ENCODE results near the gene RNF213. TPM values are rescaled to one million over a fixed set of nuclear protein-coding genes. Genes with fewer than 3 reads are reported as not detected.

RNF213 gene
- total RNA-seq, 2 donors from 2014 or later = 98.8 to 136 TPM

DNA sequence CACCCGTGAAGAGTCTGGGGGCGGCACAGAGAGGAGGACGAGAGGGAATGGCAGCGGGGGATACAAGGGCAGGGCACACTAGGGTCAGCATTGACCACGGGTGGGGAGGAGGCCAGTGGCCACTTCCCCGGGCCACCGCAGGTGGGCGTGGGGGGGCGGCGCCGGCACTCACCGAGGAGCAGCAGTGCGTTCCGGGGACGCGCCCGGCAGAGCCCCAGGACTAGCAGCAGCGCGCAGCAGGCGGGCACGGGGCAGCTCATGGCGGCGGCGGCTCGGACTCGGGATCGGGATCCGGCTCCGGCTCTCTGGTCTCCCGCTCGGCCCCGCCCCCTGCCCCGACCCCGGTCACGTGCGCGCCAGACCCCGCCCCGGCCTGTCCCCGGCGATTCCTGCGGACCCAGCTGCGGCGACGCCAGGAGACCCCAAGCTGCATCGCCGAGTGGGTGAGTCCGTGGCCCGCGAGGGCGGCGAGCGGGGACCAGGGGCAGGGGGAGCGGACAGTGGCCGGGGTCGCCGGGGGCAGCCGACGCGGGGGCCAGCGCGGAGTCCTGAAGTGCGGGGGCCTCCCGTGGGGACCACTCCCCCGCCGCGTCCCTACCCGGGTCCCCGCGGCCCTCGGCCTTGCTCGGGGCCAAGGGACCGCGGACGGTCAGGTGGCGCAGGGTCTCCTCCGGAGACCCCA lies 40.5 kb upstream of the RNF213 start, which contains the start of the genes SGSH and SLC26A11:
Gene SGSH (minus strand): TSS at position 280 of the 682 bp plus-strand sequence. CDS start 20 bp downstream, at position 260.
Gene SLC26A11 (plus strand): TSS at position 374 of the 682 bp plus-strand sequence. CDS start 1,134 bp downstream, outside the sequence.
- no peaks in the 10 kb centered on the region for H3K27me3 Mint-ChIP-seq (ENCODE audit: insufficient read depth)
- H3K4me1 Mint-ChIP-seq = peaks cover 13% of the 10 kb centered on the region
- peak; percentile 98 for DNase-seq
- WGBS, 2 experiments (ENCODE audit: insufficient coverage in 1 of 2, insufficient read length in 1 of 2) = 0% methylated on average over 5 to 77 of the region's 77 CpGs
- H3K4me3 Mint-ChIP-seq = peak within 1 kb of the TSS; percentile 88
- Histone ChIP-seq H3K36me3 (ENCODE audit: control insufficient read depth, insufficient read depth, low read length) (peaks cover 37% of the 10 kb centered on the region), H3K27ac (ENCODE audit: low read depth, low read length) (no peak within 1 kb of the TSS), H3K27me3 (ENCODE audit: control insufficient read depth, insufficient read depth, low read length, poor library complexity, severe bottlenecking) (no peaks in the 10 kb centered on the region), H3K4me1 (ENCODE audit: control insufficient read depth, insufficient read depth, low read length) (no peaks in the 10 kb centered on the region), H3K9me3 (ENCODE audit: control insufficient read depth, low read length) (no peaks in the 10 kb centered on the region), H3K4me3 (ENCODE audit: low read length) (peak within 1 kb of the TSS; percentile 86), H3K9ac (ENCODE audit: extremely low read depth, low read length, poor library complexity, severe bottlenecking) (peak within 1 kb of the TSS; percentile 71)
- peaks cover 38% of the 10 kb centered on the region for H3K36me3 Mint-ChIP-seq (ENCODE audit: low read depth)
- no peaks in the 10 kb centered on the region for H3K9me3 Mint-ChIP-seq
- H3K27ac Mint-ChIP-seq = peak within 1 kb of the TSS; percentile 77
- TF ChIP-seq, protein P1, sequence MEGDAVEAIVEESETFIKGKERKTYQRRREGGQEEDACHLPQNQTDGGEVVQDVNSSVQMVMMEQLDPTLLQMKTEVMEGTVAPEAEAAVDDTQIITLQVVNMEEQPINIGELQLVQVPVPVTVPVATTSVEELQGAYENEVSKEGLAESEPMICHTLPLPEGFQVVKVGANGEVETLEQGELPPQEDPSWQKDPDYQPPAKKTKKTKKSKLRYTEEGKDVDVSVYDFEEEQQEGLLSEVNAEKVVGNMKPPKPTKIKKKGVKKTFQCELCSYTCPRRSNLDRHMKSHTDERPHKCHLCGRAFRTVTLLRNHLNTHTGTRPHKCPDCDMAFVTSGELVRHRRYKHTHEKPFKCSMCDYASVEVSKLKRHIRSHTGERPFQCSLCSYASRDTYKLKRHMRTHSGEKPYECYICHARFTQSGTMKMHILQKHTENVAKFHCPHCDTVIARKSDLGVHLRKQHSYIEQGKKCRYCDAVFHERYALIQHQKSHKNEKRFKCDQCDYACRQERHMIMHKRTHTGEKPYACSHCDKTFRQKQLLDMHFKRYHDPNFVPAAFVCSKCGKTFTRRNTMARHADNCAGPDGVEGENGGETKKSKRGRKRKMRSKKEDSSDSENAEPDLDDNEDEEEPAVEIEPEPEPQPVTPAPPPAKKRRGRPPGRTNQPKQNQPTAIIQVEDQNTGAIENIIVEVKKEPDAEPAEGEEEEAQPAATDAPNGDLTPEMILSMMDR (conservative IDR thresholded peaks at IDR 0.05) = no peak

DNA sequence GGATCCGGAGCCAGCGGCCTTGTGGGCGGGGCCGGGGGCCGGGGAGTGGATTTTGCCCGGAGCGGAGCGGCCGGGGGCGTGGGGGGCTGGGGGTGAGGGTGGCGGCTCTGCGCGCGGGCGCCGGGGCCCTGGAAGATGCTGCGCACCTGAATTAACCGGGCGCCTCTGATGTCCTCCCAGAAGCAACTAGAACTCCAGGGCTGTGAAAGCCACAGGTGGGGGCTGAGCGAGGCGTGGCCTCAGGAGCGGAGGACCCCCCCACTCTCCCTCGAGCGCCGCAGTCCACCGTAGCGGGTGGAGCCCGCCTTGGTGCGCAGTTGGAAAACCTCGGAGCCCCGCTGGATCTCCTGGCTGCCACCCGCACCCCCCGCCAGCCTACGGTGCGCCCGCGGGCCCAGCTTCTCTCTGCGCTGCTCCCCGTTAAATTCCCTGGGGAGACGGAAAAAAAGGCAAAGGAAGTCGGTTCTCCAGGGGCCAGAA lies 39.9 kb upstream of the RNF213 start:
- no peak overlapping the region for H3K27ac Mint-ChIP-seq
- Histone ChIP-seq H3K27ac (ENCODE audit: low read depth, low read length) (no peak overlapping the region), H3K4me3 (ENCODE audit: low read length) (peak overlapping the region; percentile 84), H3K4me1 (ENCODE audit: control insufficient read depth, insufficient read depth, low read length) (no peaks in the 10 kb centered on the region), H3K9me3 (ENCODE audit: control insufficient read depth, low read length) (no peaks in the 10 kb centered on the region), H3K36me3 (ENCODE audit: control insufficient read depth, insufficient read depth, low read length) (peaks cover 40% of the 10 kb centered on the region), H3K9ac (ENCODE audit: extremely low read depth, low read length, poor library complexity, severe bottlenecking) (peak overlapping the region; percentile 38), H3K27me3 (ENCODE audit: control insufficient read depth, insufficient read depth, low read length, poor library complexity, severe bottlenecking) (no peaks in the 10 kb centered on the region)
- no peaks in the 10 kb centered on the region for H3K27me3 Mint-ChIP-seq (ENCODE audit: insufficient read depth)
- peak; percentile 70 for DNase-seq
- no peaks in the 10 kb centered on the region for H3K9me3 Mint-ChIP-seq
- H3K36me3 Mint-ChIP-seq (ENCODE audit: low read depth) = peaks cover 35% of the 10 kb centered on the region
- H3K4me3 Mint-ChIP-seq = peak overlapping the region; percentile 88
- WGBS, 2 experiments (ENCODE audit: insufficient coverage in 1 of 2, insufficient read length in 1 of 2) = 2 to 16% methylated on average over 13 to 41 of the region's 41 CpGs
- peaks cover 17% of the 10 kb centered on the region for H3K4me1 Mint-ChIP-seq
- TF ChIP-seq, protein P1 (conservative IDR thresholded peaks at IDR 0.05) = no peak

GRCh38 chr17:80221351-80222105 lies 39.1 kb upstream of the RNF213 start:
- Histone ChIP-seq H3K9ac (ENCODE audit: extremely low read depth, low read length, poor library complexity, severe bottlenecking) (peak overlapping the region; percentile 38), H3K27ac (ENCODE audit: low read depth, low read length) (no peak overlapping the region), H3K4me1 (ENCODE audit: control insufficient read depth, insufficient read depth, low read length) (no peaks in the 10 kb centered on the region), H3K36me3 (ENCODE audit: control insufficient read depth, insufficient read depth, low read length) (peaks cover 35% of the 10 kb centered on the region), H3K9me3 (ENCODE audit: control insufficient read depth, low read length) (no peaks in the 10 kb centered on the region), H3K27me3 (ENCODE audit: control insufficient read depth, insufficient read depth, low read length, poor library complexity, severe bottlenecking) (no peaks in the 10 kb centered on the region), H3K4me3 (ENCODE audit: low read length) (peak overlapping the region; percentile 84)
- TF ChIP-seq, protein P1 (conservative IDR thresholded peaks at IDR 0.05) = no peak
- no peak overlapping the region for H3K27ac Mint-ChIP-seq
- DNase-seq = no peak
- no peaks in the 10 kb centered on the region for H3K27me3 Mint-ChIP-seq (ENCODE audit: insufficient read depth)
- peak overlapping the region; percentile 88 for H3K4me3 Mint-ChIP-seq
- 91% methylated on average over 24 to 29 of the region's 29 CpGs for WGBS, 2 experiments (ENCODE audit: insufficient coverage in 1 of 2, insufficient read length in 1 of 2)
- H3K9me3 Mint-ChIP-seq = no peaks in the 10 kb centered on the region
- H3K36me3 Mint-ChIP-seq (ENCODE audit: low read depth) = peaks cover 32% of the 10 kb centered on the region
- peaks cover 17% of the 10 kb centered on the region for H3K4me1 Mint-ChIP-seq
